Measurements from ENCODE around the gene DYNC1I1. TPM values are rescaled to one million over a fixed set of nuclear protein-coding genes. Genes with fewer than 3 reads are reported as not detected.

Gene DYNC1I1
- total RNA-seq, 4 donors from 2014 or later, result 1.7 to 6.8 (median 4.2) TPM

DNA sequence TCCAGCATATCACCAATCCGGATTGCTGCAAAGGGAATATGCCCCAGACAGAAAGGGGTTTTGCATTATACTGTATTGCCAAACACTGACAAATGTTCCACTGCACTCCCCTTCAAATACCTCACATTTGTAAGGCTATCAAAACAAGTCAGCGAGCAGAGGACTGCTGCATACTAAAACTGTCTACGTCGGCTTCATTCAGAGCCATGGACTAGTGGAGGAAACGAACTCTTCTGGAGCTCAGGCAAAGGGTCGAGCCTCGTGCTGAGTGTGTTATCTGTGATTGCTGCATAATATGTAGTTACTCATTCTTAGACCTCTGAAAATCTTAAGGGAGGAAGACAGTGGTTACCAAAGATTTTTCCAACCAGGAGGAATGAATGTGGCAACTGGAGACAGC, 200.2 kb downstream of the DYNC1I1 start:
- TF ChIP-seq, protein P1, sequence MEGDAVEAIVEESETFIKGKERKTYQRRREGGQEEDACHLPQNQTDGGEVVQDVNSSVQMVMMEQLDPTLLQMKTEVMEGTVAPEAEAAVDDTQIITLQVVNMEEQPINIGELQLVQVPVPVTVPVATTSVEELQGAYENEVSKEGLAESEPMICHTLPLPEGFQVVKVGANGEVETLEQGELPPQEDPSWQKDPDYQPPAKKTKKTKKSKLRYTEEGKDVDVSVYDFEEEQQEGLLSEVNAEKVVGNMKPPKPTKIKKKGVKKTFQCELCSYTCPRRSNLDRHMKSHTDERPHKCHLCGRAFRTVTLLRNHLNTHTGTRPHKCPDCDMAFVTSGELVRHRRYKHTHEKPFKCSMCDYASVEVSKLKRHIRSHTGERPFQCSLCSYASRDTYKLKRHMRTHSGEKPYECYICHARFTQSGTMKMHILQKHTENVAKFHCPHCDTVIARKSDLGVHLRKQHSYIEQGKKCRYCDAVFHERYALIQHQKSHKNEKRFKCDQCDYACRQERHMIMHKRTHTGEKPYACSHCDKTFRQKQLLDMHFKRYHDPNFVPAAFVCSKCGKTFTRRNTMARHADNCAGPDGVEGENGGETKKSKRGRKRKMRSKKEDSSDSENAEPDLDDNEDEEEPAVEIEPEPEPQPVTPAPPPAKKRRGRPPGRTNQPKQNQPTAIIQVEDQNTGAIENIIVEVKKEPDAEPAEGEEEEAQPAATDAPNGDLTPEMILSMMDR (IDR thresholded peaks at IDR 0.05), result no peak
- DNase-seq (ENCODE audit: low spot score) (no peak), ATAC-seq (ENCODE audit: low FRiP score) (no peak)

DNA sequence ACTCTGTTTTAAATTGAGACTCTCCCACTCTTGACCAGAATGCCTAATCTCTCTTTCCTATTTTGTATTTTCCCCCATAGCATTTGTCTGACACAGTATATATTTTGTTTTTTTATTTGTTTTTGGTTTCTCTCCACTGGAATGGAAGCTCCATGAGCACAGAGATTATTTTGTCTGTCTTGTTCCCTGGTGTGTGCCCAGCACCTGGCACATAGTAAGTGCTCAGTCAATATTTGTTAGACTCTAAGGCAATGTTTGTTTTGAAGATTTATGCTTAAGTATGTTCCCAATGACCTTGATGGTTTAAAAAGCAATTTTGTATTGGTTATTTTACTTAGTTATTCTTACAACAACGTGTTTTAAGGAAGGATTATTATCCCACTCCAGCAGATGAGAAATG, 201.8 kb downstream of the DYNC1I1 start:
- ATAC-seq (ENCODE audit: low FRiP score) (no peak), DNase-seq (ENCODE audit: low spot score) (no peak)
- TF ChIP-seq, protein P1 (IDR thresholded peaks at IDR 0.05), result no peak

DNA sequence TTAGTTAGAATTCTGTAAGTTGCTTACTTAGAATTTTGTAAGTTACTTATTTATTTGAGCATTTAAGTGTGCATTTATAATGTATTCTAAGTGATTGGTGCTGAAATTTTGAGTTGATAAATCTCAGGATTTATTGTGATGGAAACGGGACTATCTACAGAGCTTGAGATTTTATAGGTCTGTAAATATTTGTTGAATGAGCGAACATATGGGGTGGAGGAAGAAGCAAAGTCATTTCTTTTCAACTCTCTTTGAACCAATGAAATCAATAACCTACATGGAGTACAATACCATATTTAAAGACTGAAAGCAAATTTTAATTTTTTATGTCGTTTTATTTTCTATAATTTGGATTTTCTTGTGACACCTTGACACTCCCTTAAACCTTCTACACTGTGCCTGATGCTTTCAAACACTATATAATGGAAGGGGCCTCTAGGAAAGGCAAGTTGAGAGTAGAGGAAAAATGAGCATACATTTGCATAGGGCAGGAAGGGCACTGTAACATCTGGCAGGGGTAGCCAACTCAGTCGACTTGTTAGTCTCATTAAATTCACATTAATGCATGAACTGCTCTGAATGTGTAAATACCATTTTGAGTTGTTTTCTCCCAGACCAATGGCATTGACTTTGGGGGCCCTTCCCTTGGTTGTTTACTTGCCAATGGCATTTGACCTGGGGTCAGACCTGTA, 204.2 kb downstream of the DYNC1I1 start:
- ATAC-seq (ENCODE audit: low FRiP score), result no peak
- DNase-seq (ENCODE audit: low spot score), result no peak
- TF ChIP-seq, protein P1 (IDR thresholded peaks at IDR 0.05), result no peak

DNA sequence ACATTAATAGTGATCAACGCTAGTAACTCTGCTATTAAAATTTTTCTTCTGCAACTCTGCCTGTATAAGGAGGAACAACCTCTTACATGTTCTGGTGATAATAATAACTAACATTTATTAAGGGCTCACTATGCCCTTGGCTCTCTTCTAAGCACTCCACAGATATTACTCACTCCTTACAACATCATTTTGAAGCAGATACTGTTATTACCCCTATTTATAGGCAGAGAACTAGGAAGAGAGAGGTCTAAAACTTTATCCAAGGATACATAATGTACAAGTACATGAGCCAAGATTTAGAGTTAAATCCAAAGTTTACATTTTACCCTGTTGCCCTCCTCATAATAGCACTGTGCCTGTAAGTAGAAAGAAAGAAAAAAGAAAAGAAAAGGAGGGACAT, 205.6 kb downstream of the DYNC1I1 start:
- TF ChIP-seq, protein P1 (IDR thresholded peaks at IDR 0.05), result no peak
- ATAC-seq (ENCODE audit: low FRiP score), result no peak

DNA sequence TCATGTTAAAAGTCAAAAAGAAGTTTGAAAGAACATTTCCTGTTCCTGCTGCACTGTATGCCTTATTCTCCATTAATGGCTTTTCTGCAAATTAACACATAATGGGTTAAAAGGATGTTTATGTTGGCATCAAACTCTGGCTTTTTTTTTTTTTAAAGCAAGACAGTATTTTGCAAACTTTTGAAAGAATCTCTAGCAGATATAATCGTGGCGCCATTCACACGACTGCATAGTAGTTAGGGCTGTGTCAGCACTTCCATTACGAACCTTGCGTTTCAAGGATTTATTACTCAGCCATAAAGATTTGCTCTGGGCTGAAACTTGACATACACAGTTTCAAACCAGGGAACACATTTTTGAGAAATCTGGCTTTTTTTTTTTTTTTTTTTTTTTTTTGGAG, 207.8 kb downstream of the DYNC1I1 start:
- DNase-seq (ENCODE audit: low spot score) (no peak), ATAC-seq (ENCODE audit: low FRiP score) (no peak)
- TF ChIP-seq, protein P1 (IDR thresholded peaks at IDR 0.05), result no peak

More for the DNA sequence above, 205.6 kb downstream of the DYNC1I1 start:
- no peak for DNase-seq (ENCODE audit: low spot score)

DNA sequence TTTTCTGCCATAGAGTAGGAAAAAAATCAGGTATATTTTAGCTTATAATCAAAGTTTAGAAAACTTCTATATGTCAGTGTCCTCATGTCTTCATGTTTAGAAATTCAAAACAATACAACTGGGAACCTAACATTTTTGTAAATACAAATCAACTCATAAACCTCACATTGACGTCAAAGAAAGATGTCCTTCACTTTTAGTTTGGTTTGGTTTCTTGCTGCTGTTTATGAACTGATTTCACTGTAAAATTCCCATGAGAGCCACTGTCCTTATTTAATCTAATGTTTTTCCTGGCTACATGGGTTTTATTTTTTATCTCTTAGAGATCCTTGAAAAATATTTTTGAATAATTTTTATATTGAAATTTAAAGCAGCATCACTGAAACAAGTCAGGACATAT, 208.4 kb downstream of the DYNC1I1 start:
- DNase-seq (ENCODE audit: low spot score), result no peak
- TF ChIP-seq, protein P1 (IDR thresholded peaks at IDR 0.05), result no peak
- no peak for ATAC-seq (ENCODE audit: low FRiP score)

DNA sequence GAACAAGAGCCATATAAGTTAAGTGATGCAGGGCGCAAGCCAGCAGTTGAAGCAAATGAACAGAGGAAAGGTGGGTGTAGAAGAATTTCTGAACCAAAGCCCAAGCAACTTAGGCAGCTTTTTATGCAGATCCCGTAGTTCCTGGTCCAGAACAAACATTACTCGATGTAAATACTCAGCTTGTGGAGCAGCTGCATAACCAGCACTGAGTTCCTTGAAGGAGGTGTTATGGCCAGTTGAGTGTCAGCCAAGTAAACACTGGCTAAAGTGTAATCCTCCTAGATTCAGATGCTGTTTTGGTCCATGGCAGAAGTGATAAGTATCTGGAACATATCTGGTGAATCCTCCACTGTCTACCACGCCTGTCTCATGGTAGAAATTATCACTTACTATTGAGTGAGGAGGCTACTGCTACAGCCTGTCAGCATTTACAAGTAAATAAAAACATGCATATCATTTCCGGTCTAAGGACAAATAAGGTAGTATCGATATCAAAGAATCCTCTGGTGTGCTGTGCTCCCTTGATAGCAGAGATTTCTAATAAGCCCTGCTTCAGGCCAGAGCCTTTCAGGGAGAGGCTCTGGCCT, 213.9 kb downstream of the DYNC1I1 start:
- no peak for ATAC-seq (ENCODE audit: low FRiP score)
- TF ChIP-seq, protein P1 (IDR thresholded peaks at IDR 0.05), result no peak
- no peak for DNase-seq (ENCODE audit: low spot score)
